PFSK-1 (cell line): ENCODE data around the gene HOXA6.

Experiments used
- SIN3A ChIP-seq: IDR thresholded peaks from 2 replicates; pipeline ENCODE4 v1.6.1; 2012; ENCODE audit warnings: mild to moderate bottlenecking, low read length, moderate library complexity, borderline replicate concordance; ENCODE audit not compliant: insufficient read depth
- TAF1 ChIP-seq: IDR thresholded peaks from 2 replicates; pipeline ENCODE4 v1.6.1; 2012; ENCODE audit warnings: low read length, control low read depth, borderline replicate concordance; ENCODE audit not compliant: insufficient read depth

GRCh38 chr7:27167916-27168264 is 20.3 kb upstream of the HOXA6 start:
- TF ChIP-seq TAF1 (no peak), SIN3A (no peak)
